ENCODE measurements around the gene MAP3K3.
"Not testable (repeated sequence)": the region's sequence is repeated elsewhere in the genome, so short reads cannot be mapped to it uniquely, and the experiment has no call there.

DNA sequence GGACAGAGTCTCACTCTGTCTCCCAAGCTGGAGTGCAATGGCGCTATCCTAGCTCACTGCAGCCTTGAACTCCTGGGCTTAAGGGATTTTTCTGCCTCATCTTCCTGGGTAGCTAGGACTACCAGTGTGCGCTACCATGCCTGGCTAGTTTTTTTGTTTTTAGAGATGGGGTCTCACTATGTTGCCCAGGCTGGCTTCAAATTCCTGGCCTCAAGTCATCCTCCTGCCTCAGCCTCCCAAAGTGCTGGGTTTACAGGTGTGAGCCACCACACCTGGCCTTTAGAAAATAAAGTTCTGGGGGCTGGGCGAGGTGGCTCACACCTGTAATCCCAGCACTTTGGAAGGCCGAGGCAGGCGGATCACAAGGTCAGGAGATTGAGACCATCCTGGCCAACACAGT, 98.0 kb downstream of the MAP3K3 start:
- TF ChIP-seq, protein P1, sequence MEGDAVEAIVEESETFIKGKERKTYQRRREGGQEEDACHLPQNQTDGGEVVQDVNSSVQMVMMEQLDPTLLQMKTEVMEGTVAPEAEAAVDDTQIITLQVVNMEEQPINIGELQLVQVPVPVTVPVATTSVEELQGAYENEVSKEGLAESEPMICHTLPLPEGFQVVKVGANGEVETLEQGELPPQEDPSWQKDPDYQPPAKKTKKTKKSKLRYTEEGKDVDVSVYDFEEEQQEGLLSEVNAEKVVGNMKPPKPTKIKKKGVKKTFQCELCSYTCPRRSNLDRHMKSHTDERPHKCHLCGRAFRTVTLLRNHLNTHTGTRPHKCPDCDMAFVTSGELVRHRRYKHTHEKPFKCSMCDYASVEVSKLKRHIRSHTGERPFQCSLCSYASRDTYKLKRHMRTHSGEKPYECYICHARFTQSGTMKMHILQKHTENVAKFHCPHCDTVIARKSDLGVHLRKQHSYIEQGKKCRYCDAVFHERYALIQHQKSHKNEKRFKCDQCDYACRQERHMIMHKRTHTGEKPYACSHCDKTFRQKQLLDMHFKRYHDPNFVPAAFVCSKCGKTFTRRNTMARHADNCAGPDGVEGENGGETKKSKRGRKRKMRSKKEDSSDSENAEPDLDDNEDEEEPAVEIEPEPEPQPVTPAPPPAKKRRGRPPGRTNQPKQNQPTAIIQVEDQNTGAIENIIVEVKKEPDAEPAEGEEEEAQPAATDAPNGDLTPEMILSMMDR (conservative IDR thresholded peaks at IDR 0.05 in 1 of 2, IDR thresholded peaks at IDR 0.05 in 1 of 2; ENCODE audit: extremely low read depth in 1 of 2, insufficient read depth in 1 of 2, low read depth in 1 of 2, low read length in 2 of 2) = not testable (repeated sequence)
- TF ChIP-seq EZH2 (IDR thresholded peaks at IDR 0.05; ENCODE audit: borderline replicate concordance, low read length) = not testable (repeated sequence)
